NCI-H774 (cell line): Measurements from ENCODE around the gene IKBKG.
"Not testable (repeated sequence)": the region's sequence is repeated elsewhere in the genome, so short reads cannot be mapped to it uniquely, and the experiment has no call there.

Experiments
- DNase-seq: peaks from one replicate; lab custom pipeline; 2025; lab: John Stamatoyannopoulos, UW

The IKBKG gene

DNA sequence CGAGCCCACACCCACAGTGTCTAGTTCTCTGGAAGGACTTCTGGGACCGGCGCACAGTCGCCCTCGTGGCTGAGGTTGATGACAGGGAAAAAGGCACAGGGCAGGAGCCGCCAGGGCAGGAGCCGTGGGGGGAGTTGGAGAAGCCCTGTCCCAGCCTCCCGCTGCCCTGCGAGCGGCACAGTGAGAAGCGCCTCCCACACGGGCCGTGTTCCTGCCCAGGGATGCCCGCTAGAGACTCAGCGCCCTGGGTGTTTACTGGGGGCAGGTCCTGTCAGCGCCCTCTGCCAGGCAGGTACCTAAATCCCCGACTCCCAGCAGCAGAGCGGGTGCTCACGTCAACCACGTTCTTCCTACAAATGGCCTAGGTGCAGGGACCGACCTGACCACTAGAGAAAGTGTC is 11.5 kb downstream of the IKBKG start:
- DNase-seq: not testable (repeated sequence)

DNA sequence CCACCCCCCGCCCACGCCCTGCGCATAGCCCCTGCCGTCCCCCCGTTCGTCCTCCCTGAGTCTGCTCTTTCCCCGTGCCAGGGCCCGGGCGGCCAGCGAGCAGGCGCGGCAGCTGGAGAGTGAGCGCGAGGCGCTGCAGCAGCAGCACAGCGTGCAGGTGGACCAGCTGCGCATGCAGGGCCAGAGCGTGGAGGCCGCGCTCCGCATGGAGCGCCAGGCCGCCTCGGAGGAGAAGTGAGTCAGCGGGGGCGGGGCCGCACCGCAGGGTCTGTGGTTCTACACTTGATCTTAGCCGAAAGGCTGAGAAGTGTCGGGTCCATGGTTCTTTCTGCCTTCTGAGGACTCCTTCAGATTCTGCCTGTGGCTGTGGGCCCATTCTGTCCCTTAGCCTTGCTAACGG is 12.9 kb downstream of the IKBKG start:
- not testable (repeated sequence) for DNase-seq

DNA sequence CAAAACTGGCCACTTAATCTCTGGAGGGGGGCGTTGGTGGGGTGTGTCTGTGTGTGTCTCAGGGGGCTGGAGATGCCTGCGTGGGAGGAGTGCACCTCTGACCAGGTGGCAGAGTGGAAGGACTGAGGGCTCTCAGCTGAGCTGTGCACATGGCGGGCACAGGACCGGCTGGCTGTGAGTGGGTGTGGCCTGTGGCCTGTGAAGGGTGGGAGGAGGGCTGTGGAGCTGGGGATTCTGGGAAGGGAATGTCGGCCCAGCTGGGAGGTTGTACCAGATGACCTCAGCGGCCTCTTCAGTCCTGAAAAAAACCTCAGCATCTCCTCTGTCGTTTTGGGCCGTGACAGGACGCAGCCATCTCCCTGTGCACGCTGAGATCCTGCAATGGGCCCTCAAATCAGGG is 14.9 kb downstream of the IKBKG start:
- DNase-seq: not testable (repeated sequence)

DNA sequence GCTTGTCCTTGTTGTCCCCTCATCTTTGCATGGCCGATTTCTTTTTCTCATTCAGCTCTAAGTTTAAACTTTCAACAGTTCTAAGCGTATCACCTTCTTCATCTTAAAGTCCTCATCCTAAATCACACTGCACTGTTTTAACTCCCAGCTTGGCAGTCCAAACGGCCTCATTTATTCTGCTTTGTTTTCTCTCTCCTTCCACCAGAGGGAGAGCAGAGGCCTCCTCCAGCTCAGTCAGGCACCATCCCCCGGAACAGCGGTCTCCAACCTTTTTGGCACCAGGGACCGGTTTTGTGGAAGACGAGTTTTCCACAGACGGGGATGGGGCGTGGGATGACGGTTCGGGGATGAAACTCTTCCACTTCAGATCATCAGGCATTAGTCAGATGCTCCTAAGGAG is 22.9 kb downstream of the IKBKG start:
- not testable (repeated sequence) for DNase-seq

DNA sequence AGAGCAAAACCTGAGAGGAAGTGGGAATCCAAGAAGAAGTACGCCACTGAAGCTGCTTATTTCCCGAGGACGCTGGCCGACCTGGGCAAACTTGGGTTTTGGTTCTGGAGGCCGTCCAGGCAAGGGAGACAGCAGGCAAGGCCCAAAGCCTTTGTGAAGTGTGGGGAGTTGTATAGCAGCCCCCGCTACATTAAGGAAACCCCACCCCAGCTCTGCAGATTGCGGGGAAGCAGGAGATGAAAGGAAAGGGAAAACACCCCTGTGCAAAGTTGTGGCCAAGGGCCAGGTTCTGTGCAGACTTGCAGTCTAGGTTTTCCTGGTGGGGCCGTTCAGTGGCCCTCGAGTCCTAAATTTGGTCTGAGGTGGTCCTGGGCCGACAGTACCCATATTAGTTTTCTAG is 25.6 kb downstream of the IKBKG start:
- not testable (repeated sequence) for DNase-seq

DNA sequence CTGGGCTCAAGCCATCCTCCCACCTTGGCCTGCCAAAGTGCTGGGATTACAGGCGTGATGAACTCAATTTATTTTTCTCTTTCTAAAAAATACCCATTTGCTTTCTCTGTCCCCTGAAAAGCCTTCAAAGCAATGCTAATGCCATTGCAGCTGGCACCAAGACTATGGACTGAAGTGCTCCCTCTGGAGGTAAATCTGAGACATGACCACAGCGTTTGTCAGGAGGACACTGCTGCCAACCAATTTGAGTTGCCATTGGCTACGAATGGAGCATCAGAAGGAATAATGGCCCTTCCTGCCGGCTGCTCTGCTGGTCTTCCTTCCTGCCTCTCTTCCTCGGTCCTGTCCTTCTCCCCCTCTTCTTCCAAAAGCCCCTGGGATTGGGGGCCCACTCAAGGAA is 27.7 kb downstream of the IKBKG start:
- DNase-seq: not testable (repeated sequence)

DNA sequence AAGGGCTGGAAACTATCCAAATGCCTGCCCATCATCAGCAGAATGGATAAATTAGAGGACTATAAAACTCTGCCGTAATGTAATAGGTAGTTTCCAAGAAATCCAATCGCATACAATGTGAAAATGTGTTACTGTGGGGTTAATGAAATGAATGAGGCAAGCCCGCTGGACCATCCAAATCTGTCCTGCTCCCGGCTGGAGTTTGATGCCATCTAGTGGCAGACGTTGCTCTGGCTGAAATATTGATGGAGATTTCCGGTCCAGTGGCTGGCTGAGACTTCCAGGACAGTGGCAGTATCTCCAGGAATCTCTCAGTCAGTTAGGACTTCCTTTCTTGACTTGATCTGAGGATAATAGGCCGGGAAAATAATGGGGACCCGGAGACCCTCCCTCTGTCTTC is 35.6 kb downstream of the IKBKG start:
- not testable (repeated sequence) for DNase-seq

DNA sequence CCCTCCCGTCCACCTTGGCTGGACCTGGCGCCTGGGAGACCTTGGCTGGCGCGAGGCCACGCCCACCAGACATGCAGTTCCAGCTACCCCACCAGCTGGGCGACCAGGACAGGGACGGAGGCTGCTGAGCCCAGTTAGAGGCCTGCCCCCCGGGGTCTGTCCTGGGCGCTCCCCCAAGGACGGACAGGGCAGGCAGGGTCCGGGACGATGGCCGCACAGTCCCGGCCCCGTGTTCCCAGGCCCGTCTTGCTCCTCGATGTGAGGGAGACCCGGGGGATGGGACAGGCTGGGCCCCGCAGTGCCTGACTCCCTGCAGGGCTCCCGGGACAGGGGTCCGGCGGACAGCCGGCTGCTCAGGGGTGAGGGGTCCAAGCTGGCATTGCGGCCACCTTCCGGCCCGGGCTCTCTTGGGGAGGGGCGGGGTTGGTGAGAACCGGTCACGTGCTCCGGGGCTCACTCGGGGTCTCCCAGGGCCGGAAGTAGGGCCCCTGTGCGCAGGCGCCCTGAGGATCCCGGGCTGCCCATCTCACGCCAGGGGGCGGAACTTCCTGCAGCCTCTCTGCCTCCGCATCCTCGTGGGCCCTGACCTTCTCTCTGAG is 37.3 kb downstream of the IKBKG start, which contains the start of gene CTAG1A:
TSS of gene CTAG1A (plus strand) at position 549 of the 599 bp plus-strand sequence. CDS start 74 bp downstream, outside the sequence.
- DNase-seq: not testable (repeated sequence)

DNA sequence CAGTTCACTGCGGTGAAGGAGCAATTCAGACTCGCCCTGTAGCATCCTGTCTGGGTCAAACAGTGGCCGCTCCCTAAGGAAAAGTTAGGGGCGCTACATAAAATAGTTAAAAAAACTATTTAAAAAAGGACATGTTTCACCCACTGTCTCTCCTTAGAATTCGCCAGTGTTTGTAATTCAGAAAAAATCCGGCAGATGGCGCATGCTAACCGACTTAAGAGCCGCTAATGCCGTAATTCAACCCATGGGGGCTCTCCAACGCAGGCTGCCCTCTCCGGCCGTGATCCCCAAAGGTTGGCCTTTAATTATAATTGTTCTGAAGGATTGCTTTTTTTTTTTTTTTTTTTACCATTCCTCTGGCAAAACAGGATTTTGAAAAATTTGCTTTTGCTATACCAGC is 43.0 kb downstream of the IKBKG start:
- not testable (repeated sequence) for DNase-seq

DNA sequence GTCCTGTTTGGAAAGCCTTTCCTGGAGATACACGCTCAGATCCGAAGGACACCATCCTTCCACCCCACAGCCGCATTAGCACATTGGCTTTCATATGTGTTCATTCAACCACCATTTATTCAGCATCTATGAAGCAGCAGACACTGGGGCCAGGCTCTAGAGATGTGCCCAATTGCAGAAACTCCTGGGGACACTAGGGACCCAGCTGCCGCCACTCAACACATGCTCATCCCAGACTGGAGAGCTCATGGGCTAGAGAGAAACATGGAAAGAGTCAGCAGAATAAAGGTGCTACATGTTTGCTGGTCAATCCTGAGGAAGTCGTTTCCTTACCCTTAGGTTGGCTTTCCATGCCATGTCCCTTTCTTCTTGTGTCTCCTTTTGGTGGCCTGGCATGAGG is 45.1 kb downstream of the IKBKG start:
- DNase-seq: no peak

DNA sequence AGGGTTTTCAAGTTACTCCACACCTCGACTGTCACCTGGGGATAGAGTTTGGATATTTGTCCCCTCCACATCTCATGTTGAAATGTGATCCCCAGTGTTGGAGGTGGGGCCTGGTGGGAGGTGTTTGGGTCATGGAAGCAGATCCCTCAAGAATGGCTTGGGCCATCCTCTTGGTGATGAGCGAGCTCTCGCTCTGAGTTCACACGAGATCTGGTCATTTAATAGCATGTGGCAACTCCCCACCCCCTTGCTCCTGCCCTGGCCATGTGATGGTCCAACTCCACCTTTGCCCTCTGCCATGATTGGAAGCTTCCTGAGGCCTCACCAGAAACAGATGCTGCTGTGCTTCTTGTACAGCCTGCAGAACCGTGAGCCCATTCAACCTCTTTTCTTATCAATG is 45.8 kb downstream of the IKBKG start:
- DNase-seq: no peak

DNA sequence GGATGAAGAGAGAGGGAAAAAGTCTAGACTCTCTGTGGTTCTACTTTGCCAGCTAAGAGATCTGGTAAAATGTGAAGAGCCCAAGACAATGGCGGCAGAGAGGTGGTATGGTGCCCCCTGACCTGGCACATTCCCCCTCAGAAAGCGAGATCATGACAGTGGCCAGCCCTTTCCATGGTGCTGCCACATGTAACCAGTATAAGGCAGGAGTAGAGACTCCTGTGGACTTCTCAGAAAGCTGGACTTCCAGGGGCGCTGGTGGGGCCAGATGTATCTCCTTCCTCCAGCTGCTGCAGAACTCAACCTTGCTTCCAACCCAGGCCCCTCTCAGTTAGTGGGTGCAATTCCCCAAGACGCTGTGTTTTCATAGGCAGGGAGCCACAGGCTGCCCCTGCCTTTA is 47.1 kb downstream of the IKBKG start:
- DNase-seq: no peak

DNA sequence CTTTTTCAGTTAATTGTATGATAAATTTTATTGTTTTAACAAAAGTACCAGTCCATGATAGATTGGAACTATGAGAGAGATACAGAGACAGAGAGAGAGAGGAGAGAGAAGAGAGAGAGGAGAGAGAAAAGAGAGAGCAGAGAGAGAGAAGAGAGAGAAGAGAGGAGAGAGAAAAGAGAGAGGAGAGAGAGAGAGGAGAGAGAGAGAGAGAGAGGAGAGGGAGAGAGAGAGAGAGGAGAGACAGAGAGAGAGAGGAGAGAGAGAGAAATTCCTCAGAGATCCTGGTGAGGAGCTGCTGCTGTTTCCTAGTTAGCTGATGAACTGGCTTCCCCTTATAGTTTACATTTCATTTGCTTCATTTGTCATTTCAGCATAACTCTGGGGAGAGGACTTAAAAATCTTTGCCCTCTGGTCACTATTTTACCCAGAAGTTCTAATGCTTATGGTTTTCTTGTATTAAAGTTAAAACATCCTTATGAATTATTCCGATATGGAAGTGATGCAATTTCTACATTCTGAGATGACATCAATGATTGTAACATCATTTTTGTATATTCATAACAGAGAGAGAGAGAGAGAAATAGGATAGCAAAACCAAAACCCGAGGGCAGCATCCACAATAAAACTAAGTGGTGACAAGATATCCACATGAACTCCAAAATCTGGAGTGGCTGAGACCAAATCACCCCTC is 48.3 kb downstream of the IKBKG start:
- DNase-seq: no peak

DNA sequence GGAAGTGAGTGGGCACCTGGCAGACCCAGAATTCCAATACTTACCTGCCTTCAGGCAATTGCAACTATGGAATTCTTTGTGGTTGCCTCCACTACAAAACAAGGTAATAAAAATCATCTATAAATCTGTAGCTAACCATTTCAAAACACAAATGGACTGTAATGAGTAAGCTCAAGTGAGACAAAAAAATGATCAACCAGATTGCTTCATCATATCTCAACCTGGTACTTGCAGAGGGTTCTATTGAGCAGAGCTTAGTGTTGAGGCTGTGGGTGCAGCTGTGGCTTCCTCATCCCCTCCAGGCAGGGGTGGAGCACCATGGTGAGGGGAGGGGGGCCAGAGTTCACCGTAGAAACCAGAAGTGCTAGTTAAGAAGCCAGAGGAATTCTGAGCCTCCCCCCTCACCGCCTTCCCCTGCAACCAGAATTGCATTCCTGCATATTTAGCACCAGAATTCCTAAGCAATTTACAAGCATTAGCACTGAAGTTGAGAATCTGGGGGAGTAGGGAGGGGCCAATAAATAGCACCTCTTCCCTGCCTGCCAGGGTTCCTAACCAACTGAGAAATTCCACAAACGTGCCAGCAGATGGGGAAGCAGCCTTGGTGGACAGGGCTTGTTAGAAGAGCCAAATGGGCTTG is 49.0 kb downstream of the IKBKG start:
- no peak for DNase-seq

DNA sequence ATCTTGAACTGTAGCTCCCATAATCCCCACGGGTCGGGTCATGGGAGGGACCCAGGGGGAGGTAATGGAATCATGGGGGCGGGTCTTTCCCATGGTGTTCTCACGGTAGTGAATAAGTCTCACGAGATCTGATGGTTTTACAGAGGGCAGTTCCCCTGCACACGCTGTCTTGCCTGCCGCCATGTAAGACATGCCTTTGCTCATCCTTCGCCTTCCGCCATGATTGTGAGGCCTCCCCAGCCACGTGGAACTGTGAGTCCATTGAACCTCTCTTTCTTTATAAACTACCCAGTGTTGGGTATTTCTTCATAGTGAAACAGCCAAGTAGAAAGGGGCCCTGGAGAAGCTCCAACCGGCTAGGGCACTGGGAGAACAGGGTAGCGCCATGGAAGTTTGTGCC is 49.8 kb downstream of the IKBKG start:
- no peak for DNase-seq

DNA sequence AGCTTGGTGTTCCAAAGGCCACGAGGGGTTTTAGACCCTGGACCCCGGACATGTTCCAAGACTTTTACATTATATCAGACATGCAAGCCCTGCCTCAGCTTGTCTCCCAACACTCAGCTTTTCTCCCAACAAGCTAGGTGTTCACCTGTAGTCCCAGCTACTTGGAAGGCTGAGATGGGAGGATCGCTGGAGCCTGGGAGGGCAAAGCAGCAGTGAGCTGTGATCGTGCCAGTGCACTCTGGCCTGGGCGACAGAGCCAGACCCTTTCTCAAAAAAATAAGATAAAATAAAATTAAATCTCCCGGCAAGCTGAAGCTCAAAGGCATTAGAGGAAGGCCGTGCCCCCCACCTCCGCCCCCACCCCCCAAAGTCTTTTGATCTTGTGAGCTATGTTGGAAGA is 51.2 kb downstream of the IKBKG start:
- DNase-seq: no peak

DNA sequence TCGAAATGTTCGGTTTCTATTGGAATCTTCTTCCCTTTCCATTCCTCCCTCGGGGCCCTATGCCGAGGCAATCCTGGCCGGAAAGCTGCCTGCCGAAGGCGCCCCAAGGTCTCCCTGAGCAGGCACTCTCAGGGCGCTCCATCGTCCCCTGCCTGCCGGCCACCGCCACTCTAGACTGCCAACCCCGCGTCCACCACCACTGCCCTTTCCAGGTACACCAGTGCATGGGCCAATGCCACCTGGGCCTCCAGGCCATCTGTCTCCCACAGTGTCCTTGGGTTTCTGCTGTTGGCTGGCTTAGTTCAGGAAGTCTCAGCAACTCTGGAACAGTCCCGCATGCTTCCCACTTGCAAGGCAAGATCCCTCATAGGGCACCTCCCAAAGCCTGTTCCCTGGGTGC is 52.1 kb downstream of the IKBKG start:
- DNase-seq: no peak

DNA sequence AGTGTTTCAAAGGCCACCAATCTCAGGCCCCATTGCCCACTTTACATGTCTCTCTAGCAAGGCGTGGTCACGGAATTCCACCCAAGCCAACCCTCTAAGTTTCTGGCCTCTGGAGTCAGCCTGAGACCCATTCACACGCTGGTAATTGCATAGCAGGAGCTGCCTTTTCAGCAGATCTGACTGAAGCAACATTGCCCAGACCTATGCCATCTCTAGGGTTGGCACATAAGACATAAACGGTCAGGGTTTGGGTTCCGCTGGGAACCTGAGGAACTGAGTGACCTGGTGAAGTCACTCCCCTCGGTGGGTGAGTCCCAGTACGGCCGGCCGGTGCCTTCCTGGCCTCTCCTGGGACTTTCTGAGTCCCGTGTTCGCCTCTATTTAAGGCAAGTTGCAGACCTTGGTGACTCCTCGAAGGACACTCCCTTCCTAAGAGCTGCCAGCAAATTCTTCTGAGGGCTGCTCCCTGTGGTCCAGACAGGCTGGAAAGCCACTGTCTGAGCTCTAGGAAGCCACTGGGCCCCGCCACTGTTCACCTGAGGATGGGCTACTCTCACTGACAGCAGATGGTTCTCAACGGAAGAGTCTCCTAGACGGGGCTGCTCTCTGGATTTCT is 53.4 kb downstream of the IKBKG start:
- no peak for DNase-seq

DNA sequence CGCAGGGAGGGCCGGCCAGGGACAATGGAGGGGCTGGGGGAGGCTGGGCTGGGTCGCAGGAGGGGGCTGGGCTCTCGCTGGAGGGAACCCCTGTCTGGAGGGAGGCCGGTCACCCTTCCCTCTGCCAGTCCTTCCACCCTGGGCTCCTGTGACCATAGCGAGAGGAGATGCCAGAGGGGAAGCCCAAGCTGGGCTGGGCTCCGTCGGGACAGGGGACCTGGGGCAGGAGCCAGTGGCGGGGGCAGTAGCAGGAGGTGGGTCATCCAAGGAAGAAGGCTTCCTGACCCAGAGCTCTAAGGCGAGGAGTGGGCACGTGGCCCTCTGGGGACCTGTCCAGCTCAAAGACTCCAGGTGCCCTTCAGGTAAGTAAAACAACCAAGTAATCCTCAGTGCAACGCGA is 54.8 kb downstream of the IKBKG start:
- no peak for DNase-seq

DNA sequence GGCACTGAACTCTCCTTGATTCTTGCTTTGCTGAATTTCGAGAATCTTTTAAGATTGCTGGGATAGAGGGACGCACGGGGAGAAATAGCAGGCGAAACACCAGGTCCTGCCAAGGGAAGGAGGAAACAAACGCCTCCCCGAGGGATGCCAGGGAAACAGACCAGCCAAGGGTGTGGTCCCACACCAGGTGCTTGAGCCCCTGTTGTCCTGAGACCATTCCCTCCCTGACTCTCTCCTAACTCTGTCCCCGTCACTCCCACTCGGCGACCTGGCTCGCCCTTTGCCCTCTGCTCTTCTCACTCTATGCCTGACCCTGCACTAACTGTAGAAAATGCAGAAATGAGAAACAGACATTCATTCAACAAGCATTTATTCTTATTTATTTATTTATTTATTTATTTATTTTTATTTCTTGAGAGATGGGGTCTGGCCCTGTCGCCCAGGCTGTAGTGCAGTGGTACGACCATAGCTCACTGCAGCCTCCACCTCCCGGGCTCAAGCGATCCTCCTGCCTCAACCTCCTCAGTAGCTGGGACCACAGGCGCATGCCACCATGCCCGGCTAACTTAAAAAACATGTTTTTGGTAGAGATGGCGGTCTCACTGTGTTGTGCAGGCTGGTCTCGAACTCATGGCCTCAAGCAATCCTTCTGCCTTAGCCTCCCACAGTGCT is 55.5 kb downstream of the IKBKG start:
- no peak for DNase-seq

DNA sequence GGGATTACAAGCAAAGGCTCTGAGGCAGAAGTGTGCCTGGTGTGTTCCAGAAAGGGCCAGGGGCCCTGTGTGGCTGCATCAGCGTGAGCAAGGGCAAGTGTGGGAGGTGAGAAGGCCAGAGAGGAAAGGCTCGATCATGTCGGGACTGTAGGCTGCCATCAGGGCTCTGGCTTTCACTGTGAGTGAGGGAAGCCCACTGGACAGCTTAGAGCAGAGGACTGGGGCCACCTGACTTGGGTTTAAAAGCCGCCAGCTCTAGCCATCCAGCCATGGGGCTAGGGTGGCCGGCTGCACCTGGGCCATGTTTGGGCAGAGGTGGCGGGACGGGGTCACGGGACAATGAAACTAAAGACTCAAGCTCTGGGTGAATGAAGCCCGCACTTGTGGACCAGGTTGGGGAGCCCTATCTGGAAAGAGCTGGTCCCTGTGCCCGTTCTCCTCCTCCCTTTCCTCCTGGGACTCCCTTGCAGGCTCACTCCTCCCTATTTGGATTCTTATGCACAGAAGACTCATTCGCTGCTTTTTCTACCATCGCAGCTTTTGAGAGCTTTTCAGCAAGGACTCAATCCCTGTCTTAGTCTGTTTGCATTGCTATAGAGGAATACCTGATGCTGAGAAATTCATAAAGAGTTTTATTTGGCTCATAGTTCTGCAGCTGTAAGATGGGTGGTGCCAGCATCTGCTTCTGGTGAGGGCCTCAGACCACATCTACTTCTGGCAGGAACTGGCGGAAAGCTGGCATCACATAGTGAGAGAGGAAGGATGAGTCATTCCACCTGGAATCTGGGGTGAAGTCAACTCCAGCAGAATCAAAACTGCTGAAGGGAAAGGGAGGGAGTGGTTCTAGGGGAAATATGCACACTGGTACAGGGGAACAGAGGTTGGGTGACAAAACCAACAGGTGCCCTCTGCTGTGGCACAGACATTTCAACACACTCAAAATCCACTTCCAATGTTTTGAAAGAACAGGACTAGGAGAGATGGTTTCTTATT is 56.3 kb downstream of the IKBKG start:
- no peak for DNase-seq
